A673 (cell line): ENCODE measurements around the gene SSBP4. TPM values are rescaled to one million over a fixed set of nuclear protein-coding genes. Genes with fewer than 3 reads are reported as not detected.

ENCODE experiments used
- BruUV-seq: library from RNA; stranded (reverse); fragments of 400-500 nt; replicated peaks from 2 replicates; lab custom pipeline; 2021; lab: Mats Ljungman, UMichigan
- CTCF ChIA-PET: fragments of 300-600 bp; sonication (Branson Sonifier 250); formaldehyde crosslinking; loops from one replicate; lab custom pipeline; 2022; ENCODE audit warnings: antibody characterized with exemption; lab: Charles Lee
- POLR2A ChIA-PET: fragments of 300-600 bp; sonication (Branson Sonifier 250); formaldehyde crosslinking; loops from one replicate; lab custom pipeline; 2022; ENCODE audit warnings: antibody characterized with exemption; ENCODE audit not compliant: low non-redundant PET; lab: Charles Lee
- DNase-seq: peaks from one replicate; pipeline ENCODE4 v3.0.0-alpha.2; 2015; ENCODE audit warnings: low spot score
- H3K27ac ChIP-seq: fragments of 200-600 bp; sonication (generic); 2 replicates; pipeline ENCODE4 v1.5.1; 2016; ENCODE audit warnings: mixed run types, low read depth, mild to moderate bottlenecking, mixed read lengths, antibody characterized with exemption, low read length; ENCODE audit not compliant: poor library complexity, severe bottlenecking
- H3K27me3 ChIP-seq: fragments of 200-600 bp; sonication (generic); replicated peaks from 2 replicates; pipeline ENCODE4 v1.6.1; 2017; ENCODE audit warnings: mixed run types, low read depth, mild to moderate bottlenecking, mixed read lengths, antibody characterized with exemption, low read length; ENCODE audit not compliant: insufficient read depth, poor library complexity
- H3K36me3 ChIP-seq: fragments of 200-600 bp; sonication (generic); 2 replicates; pipeline ENCODE4 v1.6.1; 2016; ENCODE audit warnings: mixed run types, mild to moderate bottlenecking, mixed read lengths, antibody characterized with exemption, low read length; ENCODE audit not compliant: insufficient read depth, poor library complexity, severe bottlenecking
- H3K4me1 ChIP-seq: fragments of 200-600 bp; sonication (generic); 2 replicates; pipeline ENCODE4 v1.6.1; 2017; ENCODE audit warnings: mixed run types, mild to moderate bottlenecking, mixed read lengths, antibody characterized with exemption, low read length; ENCODE audit not compliant: insufficient read depth, poor library complexity, severe bottlenecking
- H3K4me3 ChIP-seq: fragments of 200-600 bp; sonication (generic); 2 replicates; pipeline ENCODE4 v1.5.1; 2016; ENCODE audit warnings: low read depth, mixed run types, mild to moderate bottlenecking, mixed read lengths, low read length; ENCODE audit not compliant: poor library complexity, severe bottlenecking
- H3K9me3 ChIP-seq: fragments of 200-600 bp; sonication (generic); 2 replicates; pipeline ENCODE4 v1.6.1; 2016; ENCODE audit warnings: mixed run types, low read depth, mild to moderate bottlenecking, mixed read lengths, antibody characterized with exemption, low read length; ENCODE audit not compliant: poor library complexity, severe bottlenecking
- CTCF ChIP-seq: fragments of 300-800, 200-600 bp; sonication (generic); conservative IDR thresholded peaks from 2 replicates; pipeline ENCODE4 v1.5.1; 2017; ENCODE audit warnings: low read depth, mild to moderate bottlenecking, antibody characterized with exemption, low read length, moderate library complexity, mixed read lengths
- EZH2 ChIP-seq: fragments of 200-600 bp; sonication (generic); IDR thresholded peaks from 2 replicates; pipeline ENCODE4 v1.6.1; 2017; ENCODE audit warnings: borderline replicate concordance, low read depth, mild to moderate bottlenecking, mixed read lengths, antibody characterized with exemption, low read length; ENCODE audit not compliant: poor library complexity, severe bottlenecking
- intact Hi-C: fragments of 100-400 bp; cut with micrococcal nuclease; formaldehyde crosslinking; loops from one replicate; pipeline ENCODE4 v1.10.0; 2022; ENCODE audit not compliant: unreplicated experiment
- total RNA-seq: library from RNA; stranded (reverse); gene quantifications from 2 replicates; pipeline ENCODE4 v1.2.3, GENCODE V29; 2021

SSBP4 gene
- total RNA-seq, 1 experiment from 2014 or later, result 248 TPM

GRCh38 chr19:18439910-18440237, 20.7 kb downstream of the SSBP4 start:
- Histone ChIP-seq H3K27ac (peak overlapping the region; percentile 84), H3K36me3 (peaks cover 16% of the 10 kb centered on the region), H3K9me3 (no peaks in the 10 kb centered on the region), H3K4me1 (peaks cover 30% of the 10 kb centered on the region), H3K4me3 (no peak overlapping the region), H3K27me3 (no peaks in the 10 kb centered on the region)
- DNase-seq, result no peak
- no TSS peak for BruUV-seq
- ChIA-PET POLR2A (no interaction called here), CTCF (interaction anchor here (1.0 to 2.0 kb wide), 2 partner anchors 11 to 407 kb away, joined by 3 to 5 read pairs; no protein-coding TSS in a partner anchor)
- TF ChIP-seq EZH2 (no peak), CTCF (no peak)
- intact Hi-C loops, result no loop called here

DNA sequence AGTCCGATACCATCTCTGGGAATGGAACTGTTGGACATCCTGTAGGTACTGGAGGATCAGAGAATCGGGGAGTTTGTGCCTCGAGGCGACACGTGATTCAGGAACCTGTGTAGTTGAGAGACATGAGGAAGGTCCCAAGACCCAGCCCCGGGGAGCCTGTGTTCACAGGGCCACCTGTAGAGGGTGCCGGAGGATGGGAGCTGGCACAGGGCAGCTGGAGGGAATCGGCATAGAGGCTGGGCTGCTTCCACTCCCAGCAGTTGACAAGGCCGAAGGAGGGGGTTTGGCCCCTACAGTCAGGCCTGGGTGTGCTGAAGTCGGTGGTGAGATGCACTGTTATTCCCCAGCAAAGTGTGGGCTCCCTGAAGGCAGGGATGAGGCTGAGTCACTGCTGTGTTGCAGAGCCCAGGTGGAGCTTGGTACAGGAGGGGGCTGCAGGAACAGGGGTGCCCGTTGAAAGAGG, 21.2 kb downstream of the SSBP4 start:
- peaks cover 24% of the 10 kb centered on the region for H3K4me1 ChIP-seq
- intact Hi-C loops, result no loop called here
- H3K27me3 ChIP-seq, result no peaks in the 10 kb centered on the region
- peaks cover 11% of the 10 kb centered on the region for H3K36me3 ChIP-seq
- no TSS peak for BruUV-seq
- peak; percentile 65 for DNase-seq
- ChIA-PET POLR2A (no interaction called here), CTCF (interaction anchor here (0.5 to 1.0 kb wide), 4 partner anchors 10 to 419 kb away, joined by 3 to 7 read pairs (median 4); no protein-coding TSS in a partner anchor)
- H3K9me3 ChIP-seq, result no peaks in the 10 kb centered on the region
- no peak overlapping the region for H3K4me3 ChIP-seq
- TF ChIP-seq EZH2 (no peak), CTCF (peak; percentile 59)
- no peak overlapping the region for H3K27ac ChIP-seq

DNA sequence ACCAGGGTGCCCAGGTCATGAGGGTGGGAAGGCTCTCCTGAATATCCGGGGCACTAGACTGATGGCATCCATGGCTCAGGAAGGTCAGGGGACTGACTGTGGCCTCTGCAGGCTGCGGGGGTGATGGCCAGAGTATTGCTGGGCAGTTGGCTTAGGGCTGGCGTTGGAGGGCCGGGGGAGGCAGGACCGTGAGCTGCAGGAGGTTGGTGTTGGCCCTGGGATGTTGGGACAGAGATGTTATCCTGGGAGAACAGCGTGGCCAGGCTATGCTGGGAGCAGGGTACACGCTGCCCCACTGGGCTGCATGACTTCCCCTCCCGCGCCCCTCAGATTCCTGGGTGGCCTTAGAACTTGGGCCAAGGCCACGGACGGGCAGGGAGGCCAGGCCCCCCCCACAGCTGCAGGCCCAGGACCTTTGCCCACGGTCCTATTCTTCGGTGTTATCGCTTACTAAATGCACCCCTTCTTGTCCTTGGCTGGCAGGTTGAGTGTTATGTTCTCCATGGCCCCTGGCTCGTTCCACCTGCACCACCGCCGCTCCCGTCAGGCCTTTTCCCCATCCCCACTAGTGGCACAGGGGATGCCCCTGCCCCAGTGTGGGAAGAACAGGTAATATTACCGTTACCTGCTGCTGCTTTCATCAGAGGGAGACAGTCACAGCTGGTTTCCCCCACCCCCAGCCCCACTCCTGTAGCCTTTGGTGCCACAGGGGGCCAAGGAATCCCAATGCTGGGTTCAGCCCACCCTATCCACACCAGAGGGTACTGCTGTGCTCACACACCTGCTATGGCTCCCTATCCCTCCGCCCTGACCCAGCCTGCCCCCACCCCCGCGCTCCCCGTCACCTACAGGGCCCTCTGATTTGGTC, 22.0 kb downstream of the SSBP4 start:
- DNase-seq, result no peak
- no peak overlapping the region for H3K4me3 ChIP-seq
- BruUV-seq, result no TSS peak
- TF ChIP-seq EZH2, result no peak
- TF ChIP-seq CTCF, result no peak
- peaks cover 22% of the 10 kb centered on the region for H3K4me1 ChIP-seq
- intact Hi-C loops, result no loop called here
- peaks cover 8% of the 10 kb centered on the region for H3K36me3 ChIP-seq
- CTCF ChIA-PET, result interaction anchor here (0.5 to 1.0 kb wide), 4 partner anchors 10 to 418 kb away, joined by 3 to 7 read pairs (median 4); no protein-coding TSS in a partner anchor
- POLR2A ChIA-PET, result no interaction called here
- H3K27ac ChIP-seq, result no peak overlapping the region
- H3K27me3 ChIP-seq, result no peaks in the 10 kb centered on the region
- H3K9me3 ChIP-seq, result no peaks in the 10 kb centered on the region
